GM19452 (cell line): ENCODE data around the gene HPRT1.
"Not testable (repeated sequence)": the region's sequence is repeated elsewhere in the genome, so short reads cannot be mapped to it uniquely, and the experiment has no call there.

Experiments used
- ATAC-seq: cut with Tn5 transposase; IDR thresholded peaks from one replicate; pipeline ENCODE4 v1.9.1; 2021; ENCODE audit not compliant: unreplicated experiment

Gene HPRT1

GRCh38 chrX:134460005-134460861, at the start of gene HPRT1:
TSS of gene HPRT1 (plus strand) at chrX:134460165. CDS start at chrX:134460312, 147 bp downstream.
- peak; percentile 90 for ATAC-seq

GRCh38 chrX:134416087-134416486, 43.9 kb upstream of the HPRT1 start:
- no peak for ATAC-seq

- ATAC-seq, result no peak
These were observed 41.5 kb upstream of the HPRT1 start for GRCh38 chrX:134418317-134419113.

- ATAC-seq, result no peak
These were observed 40.2 kb upstream of the HPRT1 start for GRCh38 chrX:134419784-134420183.

- ATAC-seq, result no peak
These were observed 36.4 kb upstream of the HPRT1 start for GRCh38 chrX:134423606-134424005.

GRCh38 chrX:134426281-134426680, 33.7 kb upstream of the HPRT1 start:
- ATAC-seq, result no peak

GRCh38 chrX:134431894-134432293, 28.1 kb upstream of the HPRT1 start:
- no peak for ATAC-seq

GRCh38 chrX:134435894-134436293, 24.1 kb upstream of the HPRT1 start:
- ATAC-seq, result no peak

GRCh38 chrX:134443020-134443419, 16.9 kb upstream of the HPRT1 start:
- ATAC-seq, result no peak

GRCh38 chrX:134443461-134443860, 16.5 kb upstream of the HPRT1 start:
- no peak for ATAC-seq

GRCh38 chrX:134444681-134445080, 15.3 kb upstream of the HPRT1 start:
- no peak for ATAC-seq

- ATAC-seq, result no peak
These were observed 7.4 kb upstream of the HPRT1 start for GRCh38 chrX:134452596-134452995.

GRCh38 chrX:134453631-134454030, 6.3 kb upstream of the HPRT1 start:
- ATAC-seq, result no peak

- no peak for ATAC-seq
These were observed 5.5 kb upstream of the HPRT1 start for GRCh38 chrX:134454506-134454905.

GRCh38 chrX:134457708-134458107, 2.3 kb upstream of the HPRT1 start:
- no peak for ATAC-seq

GRCh38 chrX:134459683-134460004, 321 bp upstream of the HPRT1 start:
- peak; percentile 10 for ATAC-seq

- peak; percentile 12 for ATAC-seq
These were observed 876 bp downstream of the HPRT1 start for GRCh38 chrX:134460862-134461220.

- no peak for ATAC-seq
These were observed 1.5 kb downstream of the HPRT1 start for GRCh38 chrX:134461437-134461836.

- no peak for ATAC-seq
These were observed 3.0 kb downstream of the HPRT1 start for GRCh38 chrX:134462927-134463326.

- ATAC-seq, result not testable (repeated sequence)
These were observed 4.5 kb downstream of the HPRT1 start for GRCh38 chrX:134464453-134464852.

GRCh38 chrX:134469486-134469885, 9.5 kb downstream of the HPRT1 start:
- ATAC-seq, result no peak

GRCh38 chrX:134470013-134470412, 10.0 kb downstream of the HPRT1 start:
- ATAC-seq, result no peak
